PC-3 (cell line): ENCODE data around the gene TBL3.
A peak's percentile ranks its signal among the peaks of the same experiment; 100 is the strongest.

Source experiments
- CTCF ChIP-seq: fragments of 300-600 bp; sonication (generic); conservative IDR thresholded peaks from 2 replicates; pipeline ENCODE4 v1.5.1; 2017; ENCODE audit warnings: antibody characterized with exemption, low read depth, mild to moderate bottlenecking, low read length
- EZH2phosphoT487 ChIP-seq: fragments of 300-600 bp; sonication (generic); IDR thresholded peaks from 2 replicates; pipeline ENCODE4 v1.6.1; 2018; ENCODE audit warnings: mild to moderate bottlenecking, antibody characterized with exemption, low read length, borderline replicate concordance

GRCh38 chr16:1923299-1924034 is 48.4 kb upstream of the TBL3 start:
- TF ChIP-seq CTCF (peak; percentile 33), EZH2phosphoT487 (no peak)
